KMS-11 (cell line): Measurements from ENCODE around the gene EIF5.

ENCODE experiments used
- H2AFZ ChIP-seq: fragments of 200-600 bp; sonication (generic); 2 replicates; pipeline ENCODE4 v1.6.1; 2016; ENCODE audit warnings: antibody characterized with exemption, mixed run types, low read depth
- H3K27ac ChIP-seq: fragments of 200-600 bp; sonication (generic); 2 replicates; pipeline ENCODE4 v1.6.1; 2016; ENCODE audit warnings: mild to moderate bottlenecking, mixed run types
- H3K27me3 ChIP-seq: fragments of 200-600 bp; sonication (generic); 2 replicates; pipeline ENCODE4 v1.6.1; 2017; ENCODE audit warnings: mild to moderate bottlenecking, low read depth, mixed run types, moderate library complexity; ENCODE audit not compliant: insufficient read depth
- H3K36me3 ChIP-seq: fragments of 200-600 bp; sonication (generic); 2 replicates; pipeline ENCODE4 v1.6.1; 2017; ENCODE audit warnings: mild to moderate bottlenecking, mixed run types; ENCODE audit not compliant: insufficient read depth
- H3K4me1 ChIP-seq: fragments of 200-600 bp; sonication (generic); 2 replicates; pipeline ENCODE4 v1.6.1; 2016; ENCODE audit warnings: mild to moderate bottlenecking, low read depth, mixed run types; ENCODE audit not compliant: poor library complexity, severe bottlenecking
- H3K4me2 ChIP-seq: fragments of 200-600 bp; sonication (generic); 2 replicates; pipeline ENCODE4 v1.7.0; 2016; ENCODE audit warnings: mild to moderate bottlenecking, mixed run types
- H3K4me3 ChIP-seq: fragments of 200-600 bp; sonication (generic); IDR thresholded peaks from 2 replicates; pipeline ENCODE4 v1.6.1; 2017; ENCODE audit warnings: low read depth, low read length, mixed read lengths; ENCODE audit not compliant: insufficient read depth
- H3K79me2 ChIP-seq: fragments of 200-600 bp; sonication (generic); 2 replicates; pipeline ENCODE4 v1.6.1; 2016; ENCODE audit warnings: low read depth, mixed run types; ENCODE audit not compliant: insufficient read depth
- H3K9ac ChIP-seq: fragments of 200-600 bp; sonication (generic); 2 replicates; pipeline ENCODE4 v1.6.1; 2016; ENCODE audit warnings: mild to moderate bottlenecking, mixed run types
- H4K20me1 ChIP-seq: fragments of 200-600 bp; sonication (generic); 2 replicates; pipeline ENCODE4 v1.6.1; 2016; ENCODE audit warnings: mild to moderate bottlenecking, mixed run types; ENCODE audit not compliant: insufficient read depth
- CTCF ChIP-seq: fragments of 200-600 bp; sonication (generic); conservative IDR thresholded peaks from 2 replicates; pipeline ENCODE4 v1.6.1; 2017; ENCODE audit warnings: low read depth, mild to moderate bottlenecking, antibody characterized with exemption, low read length, moderate library complexity, mixed read lengths

The EIF5 gene

GRCh38 chr14:103302966-103303365 lies 31.1 kb upstream of the EIF5 start:
- TF ChIP-seq CTCF, result no peak
- H3K36me3 ChIP-seq, result no peaks in the 10 kb centered on the region
- H4K20me1 ChIP-seq, result no peaks in the 10 kb centered on the region
- H3K9ac ChIP-seq, result no peak overlapping the region
- no peak overlapping the region for H3K27ac ChIP-seq
- no peaks in the 10 kb centered on the region for H3K27me3 ChIP-seq
- no peak overlapping the region for H3K4me3 ChIP-seq
- H3K4me2 ChIP-seq, result no peak overlapping the region
- H3K79me2 ChIP-seq, result no peaks in the 10 kb centered on the region
- no peak overlapping the region for H2AFZ ChIP-seq
- peaks cover 5% of the 10 kb centered on the region for H3K4me1 ChIP-seq

DNA sequence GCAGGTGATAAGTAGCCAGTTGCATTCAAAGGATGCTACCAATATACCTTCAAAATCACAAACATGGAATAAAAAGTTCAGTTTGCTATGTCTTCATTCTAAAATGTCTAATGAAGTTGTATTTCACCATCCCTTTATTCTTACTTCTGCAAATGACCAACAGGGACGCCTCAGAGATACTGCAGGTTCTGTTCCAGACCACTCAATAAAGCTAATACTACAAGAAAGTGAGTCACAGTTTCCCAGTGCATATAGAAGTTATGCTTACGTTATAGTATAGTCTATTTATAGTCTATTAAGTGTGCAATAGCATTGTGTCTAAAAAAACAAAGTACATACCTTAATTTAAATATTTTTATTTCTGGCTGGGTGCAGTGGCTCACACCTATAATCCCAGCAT lies 29.3 kb upstream of the EIF5 start:
- H3K27ac ChIP-seq, result no peak overlapping the region
- no peaks in the 10 kb centered on the region for H4K20me1 ChIP-seq
- no peak overlapping the region for H3K9ac ChIP-seq
- H3K36me3 ChIP-seq, result no peaks in the 10 kb centered on the region
- H3K4me2 ChIP-seq, result no peak overlapping the region
- H3K79me2 ChIP-seq, result no peaks in the 10 kb centered on the region
- H3K4me1 ChIP-seq, result peaks cover 5% of the 10 kb centered on the region
- no peaks in the 10 kb centered on the region for H3K27me3 ChIP-seq
- no peak overlapping the region for H2AFZ ChIP-seq
- TF ChIP-seq CTCF, result no peak
- no peak overlapping the region for H3K4me3 ChIP-seq

DNA sequence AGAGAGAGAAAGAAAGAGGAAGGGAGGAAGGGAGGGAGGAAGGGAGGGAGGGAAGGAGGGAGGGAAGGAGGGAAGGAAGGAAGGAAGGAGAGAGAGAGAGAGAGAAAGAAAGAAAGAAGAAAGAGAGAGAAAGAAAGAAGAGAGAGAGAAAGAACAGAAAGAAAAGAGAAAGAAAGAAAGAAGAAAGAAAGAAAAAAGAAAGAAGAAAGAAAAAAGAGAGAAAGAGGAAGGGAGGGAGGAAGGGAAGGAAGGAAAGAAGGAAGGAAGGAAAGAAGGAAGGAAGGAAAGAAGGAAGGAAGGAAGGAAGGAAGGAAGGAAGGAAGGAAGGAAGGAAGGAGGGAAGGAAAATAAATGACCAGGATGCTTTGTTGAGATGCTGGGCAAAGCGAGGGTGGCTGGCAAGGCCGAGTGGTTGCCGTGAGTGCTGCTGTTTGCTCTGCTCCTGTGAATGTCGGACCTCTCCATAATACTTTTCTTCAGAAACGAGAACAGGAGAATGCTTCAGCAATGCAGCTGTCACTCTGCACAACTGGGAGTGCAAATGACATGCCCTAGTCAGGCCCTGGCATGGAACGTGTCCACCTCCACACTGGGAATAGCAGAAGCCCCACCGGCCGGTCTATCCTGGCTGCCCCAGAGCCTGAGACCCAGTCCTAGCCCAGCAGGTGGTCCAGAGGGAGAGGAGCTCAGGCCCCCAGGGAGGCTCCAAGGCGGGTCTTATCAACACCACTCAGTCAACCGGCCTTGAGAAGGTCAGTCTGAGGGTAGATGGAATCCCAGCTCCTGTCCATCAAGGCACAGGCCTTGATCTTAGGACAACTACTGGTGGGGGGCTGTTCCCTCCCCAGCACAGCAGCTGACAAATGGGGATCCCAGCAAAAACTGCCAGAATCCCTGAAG lies 25.1 kb upstream of the EIF5 start:
- H3K9ac ChIP-seq, result no peak overlapping the region
- H3K27me3 ChIP-seq, result no peaks in the 10 kb centered on the region
- H2AFZ ChIP-seq, result no peak overlapping the region
- H4K20me1 ChIP-seq, result no peaks in the 10 kb centered on the region
- H3K4me1 ChIP-seq, result no peaks in the 10 kb centered on the region
- H3K79me2 ChIP-seq, result no peaks in the 10 kb centered on the region
- no peak overlapping the region for H3K4me3 ChIP-seq
- no peak for TF ChIP-seq CTCF
- no peak overlapping the region for H3K27ac ChIP-seq
- no peak overlapping the region for H3K4me2 ChIP-seq
- no peaks in the 10 kb centered on the region for H3K36me3 ChIP-seq

DNA sequence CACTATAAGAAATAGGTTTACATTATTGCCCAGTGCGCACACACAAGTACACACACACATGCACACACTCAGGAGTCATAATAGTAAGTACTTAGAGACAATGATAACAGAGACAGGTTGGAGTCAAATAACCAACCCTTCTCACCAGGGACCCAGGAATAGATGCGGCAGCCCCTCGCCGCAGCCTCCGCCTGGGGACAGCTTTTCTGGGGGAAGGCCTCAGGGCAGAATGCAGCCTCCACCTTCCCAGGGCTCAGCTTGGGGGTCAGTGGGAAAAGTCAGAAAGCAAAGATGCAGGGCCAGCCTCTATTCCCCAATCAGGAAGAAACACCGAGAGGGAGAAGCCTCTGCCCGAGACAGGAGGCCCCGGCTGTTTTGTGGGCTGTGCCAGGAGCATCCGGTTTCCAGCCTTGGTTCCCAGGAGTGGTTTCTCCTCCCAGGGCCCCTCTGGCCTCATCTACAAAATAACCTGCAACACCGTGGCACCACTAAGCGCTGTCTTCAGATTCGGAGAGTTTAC lies 23.4 kb upstream of the EIF5 start:
- no peak overlapping the region for H3K9ac ChIP-seq
- no peak overlapping the region for H2AFZ ChIP-seq
- H4K20me1 ChIP-seq, result no peaks in the 10 kb centered on the region
- H3K79me2 ChIP-seq, result no peaks in the 10 kb centered on the region
- H3K27ac ChIP-seq, result no peak overlapping the region
- no peak overlapping the region for H3K4me2 ChIP-seq
- no peak overlapping the region for H3K4me3 ChIP-seq
- TF ChIP-seq CTCF, result no peak
- H3K4me1 ChIP-seq, result no peaks in the 10 kb centered on the region
- no peaks in the 10 kb centered on the region for H3K36me3 ChIP-seq
- no peaks in the 10 kb centered on the region for H3K27me3 ChIP-seq
